HepG2 (cell line): ENCODE data around the gene CLCN1. TPM values are rescaled to one million over a fixed set of nuclear protein-coding genes. Genes with fewer than 3 reads are reported as not detected.

Experiments
- ARNT ChIP-seq: fragments of 450-650 bp; IDR thresholded peaks from 2 replicates; pipeline ENCODE4 v1.6.1; 2017
- ATM ChIP-seq: fragments of 450-650 bp; IDR thresholded peaks from 2 replicates; pipeline ENCODE4 v1.7.1; 2017; ENCODE audit warnings: mild to moderate bottlenecking, borderline replicate concordance
- DR1 ChIP-seq: sonication (generic); formaldehyde crosslinking; IDR thresholded peaks from 2 replicates; pipeline ENCODE4 v1.8.0; 2021; ENCODE audit warnings: mild to moderate bottlenecking, missing genetic modification reagents, inconsistent platforms
- ELF4 ChIP-seq: sonication (generic); formaldehyde crosslinking; IDR thresholded peaks from 2 replicates; pipeline ENCODE4 v1.5.0; 2020; ENCODE audit warnings: missing genetic modification reagents, mild to moderate bottlenecking, moderate library complexity, borderline replicate concordance
- HOXD1 ChIP-seq: sonication (generic); formaldehyde crosslinking; IDR thresholded peaks from 2 replicates; pipeline ENCODE4 v1.5.0; 2020; ENCODE audit warnings: missing genetic modification reagents
- IRF1 ChIP-seq: sonication (generic); formaldehyde crosslinking; IDR thresholded peaks from 2 replicates; pipeline ENCODE4 v1.4.0; 2020; ENCODE audit warnings: low read depth, mild to moderate bottlenecking, missing genetic modification reagents
- JUNB ChIP-seq: sonication (generic); formaldehyde crosslinking; IDR thresholded peaks from 2 replicates; pipeline ENCODE4 v1.8.0; 2022; ENCODE audit warnings: missing genetic modification reagents, mild to moderate bottlenecking, borderline replicate concordance
- MBD4 ChIP-seq: IDR thresholded peaks from 2 replicates; pipeline ENCODE4 v1.6.1; 2012; ENCODE audit warnings: low read length, inconsistent platforms, borderline replicate concordance
- MED1 ChIP-seq: sonication (generic); formaldehyde crosslinking; IDR thresholded peaks from 2 replicates; pipeline ENCODE4 v1.4.0; 2020; ENCODE audit warnings: missing genetic modification reagents
- NCOA1 ChIP-seq: sonication (generic); formaldehyde crosslinking; IDR thresholded peaks from 2 replicates; pipeline ENCODE4 v1.9.0; 2021; ENCODE audit warnings: missing genetic modification reagents
- NFRKB ChIP-seq: fragments of 450-650 bp; IDR thresholded peaks from 2 replicates; pipeline ENCODE4 v1.6.1; 2017
- NR2F6 ChIP-seq, 2 experiments: IDR thresholded peaks; 2 replicates each; pipeline ENCODE4 v1.6.1; 2016; ENCODE audit warnings: antibody characterized with exemption in 1 of 2, mild to moderate bottlenecking in 1 of 2
- POLR2G ChIP-seq: fragments of 200-400 bp; formaldehyde crosslinking; IDR thresholded peaks from 2 replicates; pipeline ENCODE4 v1.6.1; 2018; ENCODE audit warnings: mild to moderate bottlenecking, low read depth, low read length, moderate library complexity
- SIX4 ChIP-seq: sonication (generic); formaldehyde crosslinking; IDR thresholded peaks from 2 replicates; pipeline ENCODE4 v1.4.0; 2020; ENCODE audit warnings: missing genetic modification reagents
- SOX6 ChIP-seq, 2 experiments: fragments of 450-650 bp in 1 of 2; sonication (generic) in 1 of 2; formaldehyde crosslinking in 1 of 2; IDR thresholded peaks; 2 replicates each; pipeline versions ENCODE4 v1.4.0 to v1.6.1; 2017 to 2020; ENCODE audit warnings: antibody characterized with exemption in 1 of 2, mild to moderate bottlenecking in 1 of 2, missing genetic modification reagents in 1 of 2
- SP140L ChIP-seq: sonication (generic); formaldehyde crosslinking; IDR thresholded peaks from 2 replicates; pipeline ENCODE4 v1.4.0; 2020; ENCODE audit warnings: missing genetic modification reagents, borderline replicate concordance
- THAP8 ChIP-seq: sonication (generic); formaldehyde crosslinking; IDR thresholded peaks from 2 replicates; pipeline ENCODE4 v1.5.1; 2020; ENCODE audit warnings: missing genetic modification reagents, mild to moderate bottlenecking, borderline replicate concordance
- TP53 ChIP-seq: sonication (generic); formaldehyde crosslinking; conservative IDR thresholded peaks from 2 replicates; pipeline ENCODE4 v1.4.0; 2020; ENCODE audit warnings: missing genetic modification reagents
- ZFP36 ChIP-seq: fragments of 150-350 bp; IDR thresholded peaks from 2 replicates; pipeline ENCODE4 v1.6.1; 2018; ENCODE audit warnings: borderline replicate concordance, low read length, low read depth; ENCODE audit not compliant: partially characterized antibody
- ZNF326 ChIP-seq: sonication (generic); formaldehyde crosslinking; IDR thresholded peaks from 2 replicates; pipeline ENCODE4 v1.4.0; 2020; ENCODE audit warnings: missing genetic modification reagents, borderline replicate concordance
- ZNF639 ChIP-seq: conservative IDR thresholded peaks from 2 replicates; pipeline ENCODE4 v1.6.1; 2018; ENCODE audit warnings: missing genetic modification reagents
- ZNF670 ChIP-seq: sonication (generic); formaldehyde crosslinking; IDR thresholded peaks from 2 replicates; pipeline ENCODE4 v1.8.0; 2022; ENCODE audit warnings: mild to moderate bottlenecking, missing genetic modification reagents, borderline replicate concordance
- ZNF777 ChIP-seq: sonication (generic); formaldehyde crosslinking; IDR thresholded peaks from 2 replicates; pipeline ENCODE4 v1.4.0; 2020; ENCODE audit warnings: missing genetic modification reagents
- ZNF891 ChIP-seq: sonication (generic); formaldehyde crosslinking; IDR thresholded peaks from 2 replicates; pipeline ENCODE4 v1.5.0; 2020; ENCODE audit warnings: mild to moderate bottlenecking, missing genetic modification reagents
- ZSCAN21 ChIP-seq: sonication (generic); formaldehyde crosslinking; IDR thresholded peaks from 2 replicates; pipeline ENCODE4 v1.8.0; 2022; ENCODE audit warnings: mild to moderate bottlenecking, missing genetic modification reagents, moderate library complexity, borderline replicate concordance
- polyA plus RNA-seq, 8 experiments: library from polyadenylated mRNA; depleted of rRNA in 3 of 8; stranded (reverse) in 7 of 8; unstranded in 1 of 8; fragments of >200 nt; fragmentation: Illumina TruSeq in 4 of 8; extraction: Trizol in 4 of 8; gene quantifications; 2 replicates each; pipeline versions ENCODE4 v1.2.1 to v1.2.3, GENCODE V29; 2011 to 2016; ENCODE audit warnings: low read depth in 4 of 8, missing spikeins in 1 of 8, mixed read lengths in 1 of 8; ENCODE audit not compliant: insufficient read depth in 1 of 8
- total RNA-seq, 5 experiments: library from RNA; depleted of rRNA; stranded (reverse); fragments of >200 nt; fragmentation: Illumina TruSeq; extraction: Trizol; gene quantifications; 2 replicates each; pipeline ENCODE4 v1.2.3, GENCODE V29; 2016; ENCODE audit warnings: low read depth in 1 of 5

Gene CLCN1
- total and polyA plus RNA-seq, 2 of the 13 experiments (the other 11 are each of a cell fraction or from before 2014, with no cell fraction given): 0.01 TPM; not detected in 1

GRCh38 chr7:143287935-143288826, 27.7 kb upstream of the CLCN1 start, which contains the start of gene CASP2 (continued):
- no peak for TF ChIP-seq SP140L (CRISPR knock-in tag)
- TF ChIP-seq ZNF891 (CRISPR knock-in tag): no peak
- TF ChIP-seq DR1 (CRISPR knock-in tag): peak; percentile 76
- peak; percentile 12; the same call in 1 of the 2 replicates for TF ChIP-seq MED1 (CRISPR knock-in tag)
- no peak for TF ChIP-seq ATM
- TF ChIP-seq JUNB (CRISPR knock-in tag): no peak
- no peak for TF ChIP-seq NFRKB
- TF ChIP-seq TP53 (CRISPR knock-in tag): no peak
- TF ChIP-seq ZNF326 (CRISPR knock-in tag): no peak
- no peak for TF ChIP-seq ARNT
- no peak for TF ChIP-seq MBD4
- TF ChIP-seq SOX6 (IDR thresholded peaks at IDR 0.05): no peak
- peak; percentile 68 for TF ChIP-seq SOX6 (CRISPR knock-in tag; IDR thresholded peaks at IDR 0.05)
- TF ChIP-seq IRF1 (CRISPR knock-in tag): no peak
- TF ChIP-seq NCOA1 (CRISPR knock-in tag): no peak
- peak; percentile 59; the same call in 1 of the 2 replicates for TF ChIP-seq THAP8 (CRISPR knock-in tag)
- TF ChIP-seq NR2F6 (IDR thresholded peaks at IDR 0.05): no peak
- peak; percentile 26; the same call in 1 of the 2 replicates for TF ChIP-seq NR2F6 (CRISPR knock-in tag; IDR thresholded peaks at IDR 0.05)
- no peak for TF ChIP-seq ZNF670 (CRISPR knock-in tag)
- TF ChIP-seq ZNF639 (CRISPR knock-in tag): no peak
- no peak; the same call in 1 of the 2 replicates for TF ChIP-seq ELF4 (CRISPR knock-in tag)
- TF ChIP-seq POLR2G: peak; percentile 85
- TF ChIP-seq ZSCAN21 (CRISPR knock-in tag): no peak
- TF ChIP-seq ZFP36: no peak
- no peak; the same call in none of the 2 replicates for TF ChIP-seq ZNF777 (CRISPR knock-in tag)
- no peak for TF ChIP-seq SIX4 (CRISPR knock-in tag)
- no peak for TF ChIP-seq HOXD1 (CRISPR knock-in tag)
